ENCODE measurements around the gene CD46.
"Not testable (repeated sequence)": the region's sequence is repeated elsewhere in the genome, so short reads cannot be mapped to it uniquely, and the experiment has no call there.

The CD46 gene

DNA sequence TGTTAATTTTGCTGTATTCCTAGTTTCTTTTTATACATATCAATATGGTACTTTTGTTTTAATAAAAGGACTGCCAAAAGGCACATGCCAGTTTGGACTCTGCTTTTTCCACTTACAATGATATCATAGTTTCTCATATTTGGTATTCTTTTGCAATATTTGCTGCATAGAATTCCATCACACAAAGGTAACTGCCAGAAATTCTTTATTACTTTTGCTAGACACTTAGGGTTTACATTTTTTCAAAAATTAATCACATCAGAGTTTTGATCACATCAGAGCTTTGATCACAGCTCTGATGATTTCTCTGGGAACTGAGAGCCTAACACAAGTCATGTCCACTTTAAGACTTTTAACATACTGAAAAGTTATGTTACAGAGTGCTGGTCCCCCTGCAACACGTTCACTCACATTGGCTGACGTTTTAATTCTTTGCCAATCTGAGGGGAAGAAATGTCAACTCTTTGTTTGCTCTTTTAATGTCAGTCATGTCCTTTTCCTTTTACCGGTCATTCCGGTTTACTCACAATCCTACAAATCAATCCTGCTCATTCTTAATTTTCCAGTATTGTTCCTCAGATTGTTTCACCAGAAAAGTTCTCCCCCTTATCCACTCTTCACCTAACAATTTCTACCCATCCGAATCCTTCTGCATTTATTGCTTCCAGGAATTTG, 1.1 kb upstream of the CD46 start:
- FAIRE-seq (no peak), DNase-seq (ENCODE audit: insufficient read length, low spot score) (no peak)

GRCh38 chr1:207751463-207751789, 428 bp upstream of the CD46 start:
- not testable (repeated sequence) for DNase-seq (ENCODE audit: insufficient read length, low spot score); FAIRE-seq

GRCh38 chr1:207752456-207752998, 673 bp downstream of the CD46 start:
- peak; percentile 14 for FAIRE-seq

DNA sequence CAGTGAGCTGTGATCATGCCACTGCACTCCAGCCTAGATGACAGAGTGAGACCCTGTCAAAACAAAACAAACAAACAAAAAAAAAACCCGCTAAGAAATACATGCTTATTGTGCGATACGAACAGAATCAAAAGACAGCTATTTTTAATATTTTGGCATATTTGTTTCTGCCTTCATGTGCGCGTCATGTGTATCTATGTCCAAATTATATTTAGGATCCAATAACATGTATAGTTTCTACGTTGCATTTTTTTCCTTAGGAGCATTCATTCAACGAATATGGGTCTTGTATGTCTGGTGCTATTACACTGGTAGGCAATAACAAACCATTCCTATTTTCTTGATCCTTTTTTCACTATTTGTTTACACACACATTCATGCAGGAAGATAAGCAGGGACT, 1.8 kb downstream of the CD46 start:
- DNase-seq (ENCODE audit: insufficient read length, low spot score) (no peak), FAIRE-seq (no peak)

More at GRCh38 chr1:207752456-207752998, 673 bp downstream of the CD46 start:
- no peak for DNase-seq (ENCODE audit: insufficient read length, low spot score)

- DNase-seq (ENCODE audit: insufficient read length, low spot score) (no peak), FAIRE-seq (no peak)
Observed at GRCh38 chr1:207754011-207754410, 2.2 kb downstream of the CD46 start.

- FAIRE-seq (no peak), DNase-seq (ENCODE audit: insufficient read length, low spot score) (no peak)
Observed at GRCh38 chr1:207754974-207755700, 3.3 kb downstream of the CD46 start.

DNA sequence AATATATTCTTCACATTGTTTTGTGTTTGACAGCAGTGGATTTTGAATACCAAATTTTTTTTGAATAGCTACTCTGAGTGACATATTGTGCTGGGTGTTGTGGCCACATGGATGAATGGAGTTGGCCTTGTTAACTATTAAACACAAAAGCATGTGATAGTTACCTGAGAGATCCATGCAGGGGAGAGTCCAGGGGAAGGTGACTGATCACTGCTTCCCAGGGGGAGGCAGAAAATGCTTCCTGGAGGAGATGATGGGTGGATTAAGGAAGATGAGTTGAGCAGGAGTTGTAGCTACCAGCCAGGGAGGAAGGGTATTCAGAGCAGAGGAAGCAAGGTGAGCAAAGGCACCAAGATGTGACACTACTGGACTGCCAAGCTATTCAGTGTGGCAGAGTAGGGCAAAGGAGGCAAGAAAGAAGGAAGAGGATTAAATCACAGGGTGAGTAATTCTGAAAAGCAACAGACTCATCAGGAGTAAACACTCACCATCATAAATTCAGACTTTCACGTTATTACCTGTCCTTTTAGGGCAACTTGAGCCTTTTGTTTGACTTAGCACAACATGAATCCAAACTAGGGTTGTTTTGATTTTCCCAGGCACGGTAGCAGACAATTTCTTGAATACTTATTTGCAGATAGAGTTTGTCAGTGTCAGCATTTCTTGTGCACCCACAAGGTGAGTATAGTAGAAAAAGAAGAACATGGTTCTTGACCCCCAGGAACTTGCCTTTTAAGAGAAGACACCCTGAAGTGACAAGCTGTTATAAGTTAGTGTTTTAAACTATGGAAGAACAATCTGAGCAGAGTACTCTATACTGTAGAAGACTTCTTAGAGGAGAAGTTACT, 4.2 kb downstream of the CD46 start:
- FAIRE-seq: peak; percentile 40
- no peak for DNase-seq (ENCODE audit: insufficient read length, low spot score)

- DNase-seq (ENCODE audit: insufficient read length, low spot score) (no peak), FAIRE-seq (no peak)
Observed at GRCh38 chr1:207762622-207763021, 10.8 kb downstream of the CD46 start.

GRCh38 chr1:207763091-207763490, 11.2 kb downstream of the CD46 start:
- FAIRE-seq (no peak), DNase-seq (ENCODE audit: insufficient read length, low spot score) (no peak)

GRCh38 chr1:207763972-207764371, 12.1 kb downstream of the CD46 start:
- FAIRE-seq (no peak), DNase-seq (ENCODE audit: insufficient read length, low spot score) (no peak)

GRCh38 chr1:207766569-207766968, 14.7 kb downstream of the CD46 start:
- DNase-seq (ENCODE audit: insufficient read length, low spot score): no peak
- peak; percentile 23 for FAIRE-seq

- DNase-seq (ENCODE audit: insufficient read length, low spot score); FAIRE-seq: not testable (repeated sequence)
Observed at GRCh38 chr1:207770514-207770913, 18.7 kb downstream of the CD46 start.

GRCh38 chr1:207776045-207776444, 24.2 kb downstream of the CD46 start:
- not testable (repeated sequence) for DNase-seq (ENCODE audit: insufficient read length, low spot score); FAIRE-seq

DNA sequence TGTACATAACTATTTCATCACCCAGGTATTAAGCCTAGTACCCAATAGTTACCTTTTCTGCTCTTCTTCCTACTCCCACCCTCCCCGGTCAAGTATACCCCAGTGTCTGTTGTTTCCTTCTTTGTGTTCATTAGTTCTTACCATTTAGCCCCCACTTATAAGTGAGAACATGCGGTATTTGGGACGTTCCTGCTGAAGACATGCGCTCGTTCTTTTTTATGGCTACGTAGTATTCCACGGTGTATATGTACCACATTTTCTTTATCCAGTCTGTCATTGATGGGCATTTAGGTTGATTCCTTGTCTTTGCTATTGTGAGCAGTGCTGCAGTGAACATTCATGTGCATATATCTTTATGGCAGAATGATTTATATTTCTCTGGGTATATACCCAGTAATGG, 25.6 kb downstream of the CD46 start:
- FAIRE-seq; DNase-seq (ENCODE audit: insufficient read length, low spot score): not testable (repeated sequence)

DNA sequence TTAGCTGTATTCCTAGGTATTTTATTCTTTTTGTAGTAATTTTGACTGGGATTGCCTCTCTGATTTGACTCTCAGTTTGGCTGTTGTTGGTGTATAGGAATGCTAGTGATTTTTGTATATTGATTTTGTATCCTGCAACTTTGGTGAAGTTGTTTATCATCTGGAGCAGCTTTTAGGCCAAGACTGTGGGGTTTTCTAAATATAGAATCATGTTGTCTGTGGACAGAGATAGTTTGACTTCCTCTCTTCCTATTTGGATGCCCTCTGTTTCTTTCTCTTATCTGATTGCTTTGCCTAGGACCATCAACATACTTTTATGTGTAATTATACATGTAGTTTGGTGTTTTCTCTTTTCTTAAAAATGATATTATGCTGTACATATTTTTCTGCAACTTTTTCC, 27.2 kb downstream of the CD46 start:
- DNase-seq (ENCODE audit: insufficient read length, low spot score): no peak
- no peak for FAIRE-seq

GRCh38 chr1:207781312-207781711, 29.5 kb downstream of the CD46 start:
- FAIRE-seq (no peak), DNase-seq (ENCODE audit: insufficient read length, low spot score) (no peak)

GRCh38 chr1:207787776-207788175, 35.9 kb downstream of the CD46 start:
- no peak for FAIRE-seq
- DNase-seq (ENCODE audit: insufficient read length, low spot score): no peak

GRCh38 chr1:207789386-207789785, 37.5 kb downstream of the CD46 start:
- no peak for DNase-seq (ENCODE audit: insufficient read length, low spot score)
- no peak for FAIRE-seq

DNA sequence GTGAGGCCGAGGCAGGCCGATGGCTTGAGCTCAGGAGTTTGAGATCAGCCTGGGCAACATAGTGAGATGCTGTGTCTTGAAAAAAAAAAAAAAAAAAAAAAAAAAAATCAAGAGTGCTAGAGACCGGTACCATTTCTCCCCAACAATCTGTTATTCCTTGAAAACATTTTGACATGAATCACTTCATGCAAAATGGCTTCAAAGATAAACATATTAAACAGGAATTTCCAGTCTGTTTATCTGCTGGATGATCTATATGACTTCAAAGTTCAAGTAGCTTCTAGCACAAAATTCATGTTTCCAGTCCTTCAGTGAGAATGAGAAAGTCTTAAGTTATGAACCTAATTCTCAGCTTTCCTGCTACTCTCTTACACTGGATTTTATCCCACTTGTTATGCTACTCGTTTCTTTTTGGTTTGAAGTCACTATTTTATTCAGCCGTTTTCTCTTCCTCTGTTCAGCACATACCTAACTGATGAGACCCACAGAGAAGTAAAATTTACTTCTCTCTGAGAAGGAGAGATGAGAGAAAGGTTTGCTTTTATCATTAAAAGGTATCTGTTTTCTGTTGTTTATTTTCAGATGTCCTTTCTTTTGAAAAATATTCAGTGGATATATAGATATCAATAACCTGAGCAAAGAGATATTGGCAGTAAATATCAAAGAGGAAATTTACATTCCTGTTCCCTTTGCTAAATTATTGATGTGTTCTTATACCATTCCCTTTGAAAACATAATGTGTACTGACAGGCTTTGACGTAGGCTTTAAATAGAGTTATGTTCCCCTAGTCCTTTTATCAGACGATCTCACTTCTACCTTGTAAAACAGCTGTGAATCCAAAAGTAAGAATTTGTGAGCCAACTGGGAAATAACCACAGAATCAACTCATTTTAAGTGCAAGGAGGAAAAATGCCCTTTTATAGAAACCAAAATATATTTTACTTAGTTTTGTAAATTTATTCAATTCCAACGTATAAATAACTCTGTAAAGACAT, 38.2 kb downstream of the CD46 start:
- FAIRE-seq: no peak
- DNase-seq (ENCODE audit: insufficient read length, low spot score): no peak

DNA sequence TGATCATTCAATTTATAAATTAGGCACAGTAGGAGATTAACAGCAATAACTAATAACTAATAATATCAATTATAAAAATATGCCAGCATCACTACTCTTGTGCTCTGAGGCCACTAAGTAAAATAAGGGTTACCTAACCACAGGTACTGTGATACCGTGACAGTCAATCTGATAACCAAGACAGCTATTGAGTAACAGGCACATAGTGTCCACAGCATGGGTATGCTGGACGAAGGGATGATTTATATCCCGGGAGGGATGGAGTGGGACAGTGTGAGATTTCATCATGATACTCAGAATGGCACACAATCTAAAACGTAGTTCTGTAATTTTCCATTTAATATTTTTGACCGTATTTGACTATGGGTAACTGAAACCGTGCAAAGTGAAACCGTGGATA, 39.4 kb downstream of the CD46 start:
- no peak for DNase-seq (ENCODE audit: insufficient read length, low spot score)
- no peak for FAIRE-seq

Measured in GM19239 (cell line).